GM12891 (cell line): Measurements from ENCODE around the gene TCEANC2.
"Not testable (repeated sequence)": the region's sequence is repeated elsewhere in the genome, so short reads cannot be mapped to it uniquely, and the experiment has no call there.

Experiments used
- DNase-seq: peaks from one replicate; pipeline ENCODE4 v3.0.0; 2011; ENCODE audit warnings: low spot score; ENCODE audit not compliant: insufficient read length
- FAIRE-seq: peaks from 2 replicates; lab custom pipeline; 2011; peaks lifted over from hg19 to GRCh38; lab: Jason Lieb, UNC
- PAX5 ChIP-seq: IDR thresholded peaks from 2 replicates; pipeline ENCODE4 v1.6.1; 2011; ENCODE audit warnings: low read length, moderate library complexity, mild to moderate bottlenecking; ENCODE audit not compliant: insufficient read depth, severe bottlenecking
- POLR2A ChIP-seq: IDR thresholded peaks from 2 replicates; pipeline ENCODE4 v1.6.1; 2011; ENCODE audit warnings: low read depth, low read length, control low read depth
- POLR2AphosphoS5 ChIP-seq: IDR thresholded peaks from 2 replicates; pipeline ENCODE4 v1.6.1; 2011; ENCODE audit warnings: low read depth, low read length, control low read depth
- POU2F2 ChIP-seq: IDR thresholded peaks from 2 replicates; pipeline ENCODE4 v1.6.1; 2011; ENCODE audit warnings: low read depth, mild to moderate bottlenecking, control low read depth, low read length, moderate library complexity
- SPI1 ChIP-seq: IDR thresholded peaks from 2 replicates; pipeline ENCODE4 v1.6.1; 2011; ENCODE audit warnings: low read depth, low read length, control low read depth
- TAF1 ChIP-seq: IDR thresholded peaks from 2 replicates; pipeline ENCODE4 v1.6.1; 2011; ENCODE audit warnings: low read depth, low read length, control low read depth

Gene TCEANC2

GRCh38 chr1:54012008-54012325, 41.4 kb upstream of the TCEANC2 start:
- FAIRE-seq, result no peak
- no peak for DNase-seq
- no peak for TF ChIP-seq POLR2A
- no peak for TF ChIP-seq TAF1
- no peak for TF ChIP-seq POU2F2
- no peak for TF ChIP-seq PAX5
- no peak for TF ChIP-seq SPI1
- TF ChIP-seq POLR2AphosphoS5, result no peak

DNA sequence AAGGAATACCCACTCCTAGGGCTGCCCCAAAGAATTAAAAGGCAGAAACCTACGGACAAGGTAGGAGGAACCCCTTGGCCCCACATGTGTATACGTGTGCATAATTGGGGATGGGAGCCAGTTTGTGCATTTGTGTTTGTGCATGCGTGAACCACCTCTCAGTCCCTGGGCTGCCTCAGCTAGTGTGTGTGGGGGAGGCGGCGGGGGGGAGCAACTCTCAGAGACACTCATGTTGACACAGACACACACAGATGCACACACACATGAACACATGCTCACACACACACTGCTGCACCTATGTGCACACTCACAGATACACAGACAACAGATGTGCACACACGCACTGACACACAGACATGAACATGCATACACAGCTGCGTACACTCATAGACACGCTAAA, 40.5 kb upstream of the TCEANC2 start:
- TF ChIP-seq POLR2AphosphoS5 (no peak), POLR2A (no peak), SPI1 (no peak), POU2F2 (no peak), PAX5 (no peak), TAF1 (no peak)
- DNase-seq, result no peak
- FAIRE-seq, result no peak

- DNase-seq, result no peak
- TF ChIP-seq SPI1 (no peak), POLR2A (no peak), POLR2AphosphoS5 (no peak), POU2F2 (no peak), TAF1 (no peak), PAX5 (no peak)
- FAIRE-seq, result no peak
Observed at GRCh38 chr1:54013393-54014008, 39.9 kb upstream of the TCEANC2 start.

DNA sequence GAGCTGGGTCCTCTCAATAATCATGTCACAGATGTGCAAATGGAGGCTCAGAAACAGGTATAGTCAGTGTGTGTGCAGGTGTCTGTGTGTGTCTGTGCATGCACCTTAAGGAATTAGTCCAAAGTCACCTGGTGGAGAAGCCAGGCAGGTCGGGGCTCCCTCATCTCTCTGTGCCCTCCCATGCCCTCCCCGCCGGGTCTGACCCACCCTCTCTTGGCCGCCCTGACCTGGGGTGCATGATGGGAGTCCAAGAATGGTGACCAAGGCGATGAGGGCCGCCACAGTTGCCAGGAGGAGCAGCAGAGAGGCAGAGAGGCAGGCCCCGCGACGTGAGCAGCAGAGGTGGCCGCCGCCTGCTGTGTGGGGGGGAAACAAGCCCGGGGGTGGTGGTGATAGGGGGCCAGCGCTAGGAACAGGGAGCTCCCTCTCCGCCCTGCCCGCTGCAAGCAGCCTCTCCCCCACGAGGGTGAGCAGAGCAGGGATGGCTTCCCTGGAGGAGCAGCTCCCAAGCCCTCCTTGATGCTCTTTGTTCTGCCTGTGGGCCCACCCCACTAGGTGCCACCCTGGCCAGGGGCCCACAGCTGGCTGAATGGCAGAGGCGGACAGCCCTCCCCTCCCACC, 39.3 kb upstream of the TCEANC2 start:
- DNase-seq, result no peak
- FAIRE-seq, result no peak
- TF ChIP-seq SPI1, result no peak
- no peak for TF ChIP-seq POU2F2
- TF ChIP-seq POLR2A, result no peak
- TF ChIP-seq TAF1, result no peak
- TF ChIP-seq PAX5, result no peak
- no peak for TF ChIP-seq POLR2AphosphoS5

- no peak for FAIRE-seq
- TF ChIP-seq POU2F2 (no peak), SPI1 (no peak), POLR2A (no peak), PAX5 (no peak), POLR2AphosphoS5 (no peak), TAF1 (no peak)
Observed at GRCh38 chr1:54016343-54017282, 36.8 kb upstream of the TCEANC2 start.

DNA sequence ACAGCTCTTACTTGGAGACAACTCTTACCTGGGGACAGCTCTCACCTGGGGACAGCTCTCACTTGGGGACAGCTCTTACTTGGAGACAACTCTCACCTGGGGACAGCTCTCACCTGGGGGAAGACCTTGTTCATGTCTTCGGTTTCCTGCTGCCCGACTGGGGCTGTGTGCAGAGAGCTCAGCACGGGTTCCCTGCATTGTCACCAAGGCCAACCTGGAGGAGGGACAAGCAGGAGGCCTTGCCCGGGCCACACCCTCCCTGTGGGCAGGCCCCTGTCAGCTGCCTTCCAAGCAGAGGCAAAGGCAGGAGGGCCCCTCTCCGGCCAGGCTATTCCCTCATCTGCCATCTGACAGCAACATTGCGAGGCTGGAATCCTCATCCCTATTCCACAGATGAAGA, 35.4 kb upstream of the TCEANC2 start, which contains the start of gene LDLRAD1:
TSS of gene LDLRAD1 (minus strand) at position 208 of the 400 bp plus-strand sequence. CDS start at position 134, 74 bp downstream.
- DNase-seq (no peak), FAIRE-seq (no peak)
- no peak for TF ChIP-seq TAF1
- no peak for TF ChIP-seq POU2F2
- no peak for TF ChIP-seq PAX5
- no peak for TF ChIP-seq POLR2AphosphoS5
- TF ChIP-seq POLR2A, result no peak
- no peak for TF ChIP-seq SPI1

More at GRCh38 chr1:54016343-54017282, 36.8 kb upstream of the TCEANC2 start:
- DNase-seq, result no peak

- no peak for DNase-seq
- FAIRE-seq, result no peak
- TF ChIP-seq PAX5 (no peak), POLR2A (no peak), SPI1 (no peak), POLR2AphosphoS5 (no peak), TAF1 (no peak), POU2F2 (no peak)
Observed at GRCh38 chr1:54018635-54019034, 34.8 kb upstream of the TCEANC2 start.

DNA sequence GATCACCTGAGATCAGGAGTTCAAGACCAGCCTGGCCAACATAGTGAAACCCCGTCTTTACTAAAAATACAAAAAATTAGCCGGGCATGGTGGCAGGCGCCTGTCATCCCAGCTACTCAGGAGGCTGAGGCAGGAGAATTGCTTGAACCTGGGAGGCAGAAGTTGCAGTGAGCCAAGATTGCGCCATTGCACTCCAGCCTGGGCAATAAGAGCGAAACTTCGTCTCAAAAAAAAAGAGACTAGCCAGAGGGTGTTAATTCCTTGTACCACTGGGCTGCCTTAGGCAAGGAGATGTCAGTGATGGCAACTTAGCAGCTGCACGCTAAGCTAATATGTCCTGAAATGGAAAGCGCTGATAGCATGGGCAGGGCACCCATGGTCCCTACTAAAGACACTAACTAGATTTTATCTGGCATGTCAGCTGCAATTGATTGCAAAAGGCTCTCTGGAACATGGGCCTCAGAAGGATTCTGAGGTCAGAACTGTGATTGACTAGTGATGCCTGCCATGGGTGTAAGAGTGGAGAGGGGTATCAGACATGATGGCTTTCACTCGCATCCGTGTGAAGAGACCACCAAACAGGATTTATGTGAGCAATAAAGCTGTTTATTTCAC, 33.7 kb upstream of the TCEANC2 start:
- DNase-seq, FAIRE-seq: not testable (repeated sequence)

GRCh38 chr1:54024358-54024757, 29.1 kb upstream of the TCEANC2 start:
- DNase-seq (no peak), FAIRE-seq (no peak)
- TF ChIP-seq SPI1 (no peak), POLR2AphosphoS5 (no peak), PAX5 (no peak)

- not testable (repeated sequence) for FAIRE-seq
Observed at GRCh38 chr1:54024811-54025210, 28.6 kb upstream of the TCEANC2 start.

More at GRCh38 chr1:54024811-54025210, 28.6 kb upstream of the TCEANC2 start:
- not testable (repeated sequence) for DNase-seq
